ENCODE results near the gene WDR27.
"Not testable (repeated sequence)": the region's sequence is repeated elsewhere in the genome, so short reads cannot be mapped to it uniquely, and the experiment has no call there.

The WDR27 gene

DNA sequence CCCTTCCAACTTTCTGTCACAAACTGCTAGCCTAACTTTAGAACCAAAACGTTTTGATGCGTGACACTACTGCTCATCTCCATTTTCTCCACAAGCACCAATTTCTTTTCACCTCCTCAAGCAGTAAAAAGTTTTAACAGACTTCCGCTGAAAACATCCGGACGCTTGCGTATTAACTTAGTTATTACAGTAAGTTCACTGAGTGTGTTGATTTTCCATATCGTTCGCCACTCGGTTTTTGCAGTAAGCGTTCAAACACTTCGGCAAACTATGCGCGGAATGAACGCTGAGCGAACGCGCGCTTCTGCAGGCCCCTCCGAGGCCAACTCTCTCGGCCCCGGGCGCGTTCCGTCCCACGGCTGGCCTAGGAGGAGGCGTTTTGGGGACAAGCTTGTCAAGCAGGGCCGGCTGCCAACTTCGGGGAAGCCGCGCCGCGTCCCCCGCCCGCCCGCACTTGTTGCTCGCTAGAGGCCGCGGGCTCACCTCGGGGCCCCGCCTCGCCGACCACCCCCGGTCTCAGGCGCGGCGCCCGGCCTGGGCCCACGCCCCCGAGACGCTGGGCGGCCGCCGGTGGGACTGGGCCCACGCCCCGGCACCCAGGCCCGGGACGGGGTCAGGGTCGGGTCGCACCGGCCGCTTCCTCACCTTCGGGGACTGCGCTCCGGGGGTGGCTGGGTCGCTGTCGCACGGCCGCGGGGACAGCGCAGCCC lies 21.5 kb upstream of the WDR27 start:
- Histone ChIP-seq H3K4me1 (ENCODE audit: insufficient read depth, low read length) (peaks cover 4% of the 10 kb centered on the region; the same call in 1 of the 2 replicates), H3K9ac (ENCODE audit: low read depth, low read length) (peak overlapping the region; percentile 94), H3K9me3 (ENCODE audit: control insufficient read depth, insufficient read depth, low read length) (no peaks in the 10 kb centered on the region), H3K36me3 (ENCODE audit: insufficient read depth, low read length) (no peaks in the 10 kb centered on the region)

DNA sequence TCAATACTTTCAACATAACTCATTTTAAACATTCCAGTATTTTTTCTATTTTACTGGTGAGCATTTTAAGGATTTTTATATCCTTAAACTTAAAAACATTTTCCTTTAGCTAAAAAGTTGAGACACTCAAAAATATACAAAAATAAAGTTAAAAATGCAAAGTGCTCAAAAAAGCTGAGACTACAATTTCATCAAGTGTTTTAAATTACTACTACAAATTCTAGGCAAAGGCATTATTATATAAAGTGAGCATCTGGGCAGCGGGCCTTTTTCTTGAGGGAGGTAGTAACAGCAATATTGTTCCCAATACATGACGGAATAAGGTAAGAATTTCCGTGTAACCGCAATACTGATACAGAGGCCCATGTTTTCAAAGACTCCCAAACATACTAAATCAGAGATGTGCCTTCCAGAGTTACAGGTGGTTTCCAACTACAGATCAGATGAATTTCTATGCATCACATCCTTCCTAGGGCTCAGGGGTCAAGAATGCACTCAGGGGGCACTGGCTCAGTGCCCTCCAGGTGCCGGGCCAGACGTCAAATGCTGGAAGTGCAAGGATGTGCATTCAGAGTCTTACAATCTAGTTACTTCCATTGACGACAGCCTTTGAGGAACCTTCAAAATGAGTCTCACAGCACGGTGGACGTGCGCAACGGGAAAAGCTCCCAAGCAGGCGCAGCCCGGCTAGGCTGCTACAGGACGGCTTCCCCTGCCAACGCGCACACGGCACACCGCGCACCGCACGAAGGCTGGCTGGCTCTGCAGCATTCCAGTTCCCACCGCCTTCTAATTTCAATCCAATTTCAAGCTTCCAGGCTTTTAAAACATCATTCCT lies 20.8 kb upstream of the WDR27 start:
- H3K4me1 ChIP-seq (ENCODE audit: insufficient read depth, low read length) = peaks cover 4% of the 10 kb centered on the region; the same call in 1 of the 2 replicates

DNA sequence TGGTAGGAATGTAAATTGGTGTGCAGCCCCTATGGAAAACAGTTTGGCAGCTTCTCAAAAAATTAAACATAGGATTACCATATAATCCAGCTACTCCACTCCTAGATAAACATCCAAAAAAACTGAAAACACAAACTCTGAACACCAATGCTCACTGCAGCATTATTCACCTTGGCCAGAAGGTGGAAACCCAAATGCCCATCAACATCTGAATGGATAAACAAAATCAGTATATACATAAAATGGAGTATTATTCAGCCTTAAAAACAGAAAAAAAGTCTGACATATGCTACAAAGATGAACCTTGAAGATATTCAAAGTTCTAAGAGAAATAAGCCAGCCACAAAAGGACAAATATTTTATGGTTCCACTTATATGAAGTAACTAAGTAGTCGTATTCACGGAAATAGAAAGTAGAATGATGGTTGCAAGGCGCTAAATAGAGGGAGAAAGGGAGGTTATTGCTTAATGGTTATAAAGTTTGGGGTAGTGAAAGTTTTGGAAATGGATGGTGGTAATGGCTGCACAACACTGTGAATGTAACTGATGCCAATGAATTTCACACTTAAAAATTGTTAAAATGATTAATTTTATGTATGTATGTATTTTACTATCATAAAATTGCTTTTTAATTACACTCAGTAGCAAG lies 18.5 kb upstream of the WDR27 start:
- no peaks in the 10 kb centered on the region for H3K36me3 ChIP-seq (ENCODE audit: insufficient read depth, low read length)
- H3K9me3 ChIP-seq (ENCODE audit: control insufficient read depth, insufficient read depth, low read length) = no peaks in the 10 kb centered on the region
- H3K4me1 ChIP-seq (ENCODE audit: insufficient read depth, low read length) = peaks cover 4% of the 10 kb centered on the region; the same call in 1 of the 2 replicates
- no peak overlapping the region for H3K9ac ChIP-seq (ENCODE audit: low read depth, low read length)

More for the DNA sequence above, 20.8 kb upstream of the WDR27 start:
- H3K36me3 ChIP-seq (ENCODE audit: insufficient read depth, low read length) = no peaks in the 10 kb centered on the region
- no peaks in the 10 kb centered on the region for H3K9me3 ChIP-seq (ENCODE audit: control insufficient read depth, insufficient read depth, low read length)
- peak overlapping the region; percentile 94 for H3K9ac ChIP-seq (ENCODE audit: low read depth, low read length)

DNA sequence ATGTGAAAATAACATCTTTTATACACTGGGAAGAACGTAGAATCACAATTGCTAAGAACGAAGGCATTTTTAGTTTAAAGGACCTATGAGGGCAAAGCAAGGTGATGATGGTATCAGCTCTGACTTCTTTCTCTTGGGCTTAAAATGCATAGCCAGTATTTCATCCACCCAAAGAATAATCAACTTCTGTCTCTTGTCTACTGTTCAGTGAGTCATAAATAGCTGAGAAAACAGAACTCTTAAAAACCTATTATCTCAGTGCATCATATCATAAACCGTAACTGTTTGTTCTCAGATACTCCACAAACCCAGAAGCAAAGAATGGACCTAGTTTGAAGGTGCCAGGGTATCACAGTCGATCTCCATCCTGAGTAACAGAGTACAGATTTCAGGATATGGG lies 17.3 kb upstream of the WDR27 start:
- Histone ChIP-seq H3K4me1 (ENCODE audit: insufficient read depth, low read length) (peaks cover 4% of the 10 kb centered on the region; the same call in 1 of the 2 replicates), H3K9me3 (ENCODE audit: control insufficient read depth, insufficient read depth, low read length) (no peaks in the 10 kb centered on the region), H3K9ac (ENCODE audit: low read depth, low read length) (no peak overlapping the region), H3K36me3 (ENCODE audit: insufficient read depth, low read length) (no peaks in the 10 kb centered on the region)

DNA sequence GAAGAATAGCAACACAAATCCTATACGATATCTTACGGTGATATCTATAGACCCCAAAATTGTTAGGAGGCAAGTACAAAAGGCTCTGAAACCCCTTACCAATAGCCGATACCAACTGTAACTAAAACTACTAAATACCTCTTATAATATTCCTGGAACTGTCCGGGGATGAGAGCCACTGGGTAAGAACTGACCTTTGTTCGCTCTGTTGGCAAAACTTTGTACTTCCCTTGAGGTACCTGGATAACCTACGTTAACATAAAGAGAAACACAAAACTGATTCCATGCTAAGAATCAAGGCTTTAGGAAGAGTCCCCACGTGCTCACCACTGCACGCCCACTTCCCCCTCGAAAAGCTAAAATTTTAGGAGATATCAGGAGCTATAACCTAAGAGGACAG lies 12.8 kb upstream of the WDR27 start:
- no peaks in the 10 kb centered on the region for H3K4me1 ChIP-seq (ENCODE audit: insufficient read depth, low read length)
- H3K9ac ChIP-seq (ENCODE audit: low read depth, low read length) = no peak overlapping the region
- no peaks in the 10 kb centered on the region for H3K9me3 ChIP-seq (ENCODE audit: control insufficient read depth, insufficient read depth, low read length)
- no peaks in the 10 kb centered on the region; the same call in 1 of the 2 replicates for H3K36me3 ChIP-seq (ENCODE audit: insufficient read depth, low read length)

DNA sequence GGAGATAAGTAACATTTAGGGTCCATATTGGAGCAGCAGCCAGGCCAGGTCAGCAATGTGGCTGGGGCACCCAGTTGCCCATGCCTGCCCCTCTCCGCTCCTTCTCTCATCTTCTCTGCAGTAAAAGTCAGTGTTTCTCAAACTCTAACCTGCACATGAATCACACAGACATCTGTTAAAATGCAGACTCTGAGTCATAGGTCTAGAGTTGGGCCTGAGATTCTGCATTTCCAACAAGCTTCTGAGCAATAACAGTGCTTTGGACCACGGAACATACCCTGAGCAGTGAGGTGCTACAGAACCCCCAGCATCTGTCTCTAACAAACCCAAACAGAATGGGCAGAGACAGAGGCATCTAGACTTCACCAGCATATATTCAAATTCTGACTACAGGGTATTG lies 12.3 kb upstream of the WDR27 start:
- no peaks in the 10 kb centered on the region for H3K4me1 ChIP-seq (ENCODE audit: insufficient read depth, low read length)
- no peak overlapping the region for H3K9ac ChIP-seq (ENCODE audit: low read depth, low read length)
- H3K9me3 ChIP-seq (ENCODE audit: control insufficient read depth, insufficient read depth, low read length) = no peaks in the 10 kb centered on the region
- H3K36me3 ChIP-seq (ENCODE audit: insufficient read depth, low read length) = no peaks in the 10 kb centered on the region; the same call in 1 of the 2 replicates

DNA sequence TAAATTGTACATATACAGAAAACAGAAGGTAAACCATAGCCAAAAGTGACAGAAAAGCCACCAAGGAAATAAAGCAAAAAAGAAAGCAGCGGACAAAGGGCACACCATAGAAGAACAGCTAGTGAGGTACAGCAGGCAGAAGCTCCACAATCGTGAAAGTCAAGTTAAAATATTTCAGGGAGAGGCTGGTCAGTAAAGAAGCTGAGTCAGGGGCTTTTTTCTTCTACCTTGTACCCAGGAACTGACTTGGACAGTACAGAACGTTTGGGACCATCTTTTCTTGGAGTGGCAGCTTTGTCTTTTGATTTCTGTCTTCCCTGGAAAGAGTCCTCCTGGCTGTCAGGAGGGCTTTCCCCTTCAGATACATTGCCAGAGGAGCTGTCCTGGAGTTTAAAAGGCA lies 8.2 kb upstream of the WDR27 start:
- no peaks in the 10 kb centered on the region; the same call in 1 of the 2 replicates for H3K36me3 ChIP-seq (ENCODE audit: insufficient read depth, low read length)
- H3K9ac ChIP-seq (ENCODE audit: low read depth, low read length) = no peak overlapping the region
- no peaks in the 10 kb centered on the region for H3K4me1 ChIP-seq (ENCODE audit: insufficient read depth, low read length)
- no peaks in the 10 kb centered on the region for H3K9me3 ChIP-seq (ENCODE audit: control insufficient read depth, insufficient read depth, low read length)

DNA sequence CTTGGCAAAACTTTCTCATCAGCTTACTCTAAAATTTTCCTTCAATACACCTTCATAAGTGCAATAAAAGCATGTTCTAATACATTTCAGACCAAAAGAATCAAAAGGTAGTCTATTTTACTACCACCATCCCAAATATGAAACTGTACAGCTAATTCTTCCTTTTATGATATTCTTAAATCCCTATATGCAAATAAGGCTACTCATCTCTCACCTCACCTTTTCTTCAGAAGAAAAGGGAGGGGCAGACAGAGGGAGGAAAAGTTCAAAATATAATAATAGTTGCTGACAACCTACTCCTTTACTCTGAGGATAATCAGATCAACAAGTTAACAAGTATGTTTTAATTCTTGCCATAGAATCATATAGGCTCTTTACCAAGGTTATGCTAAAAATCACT lies 7.5 kb upstream of the WDR27 start:
- Histone ChIP-seq H3K9ac (ENCODE audit: low read depth, low read length) (no peak overlapping the region), H3K4me1 (ENCODE audit: insufficient read depth, low read length) (no peaks in the 10 kb centered on the region), H3K9me3 (ENCODE audit: control insufficient read depth, insufficient read depth, low read length) (no peaks in the 10 kb centered on the region), H3K36me3 (ENCODE audit: insufficient read depth, low read length) (no peaks in the 10 kb centered on the region; the same call in 1 of the 2 replicates)

DNA sequence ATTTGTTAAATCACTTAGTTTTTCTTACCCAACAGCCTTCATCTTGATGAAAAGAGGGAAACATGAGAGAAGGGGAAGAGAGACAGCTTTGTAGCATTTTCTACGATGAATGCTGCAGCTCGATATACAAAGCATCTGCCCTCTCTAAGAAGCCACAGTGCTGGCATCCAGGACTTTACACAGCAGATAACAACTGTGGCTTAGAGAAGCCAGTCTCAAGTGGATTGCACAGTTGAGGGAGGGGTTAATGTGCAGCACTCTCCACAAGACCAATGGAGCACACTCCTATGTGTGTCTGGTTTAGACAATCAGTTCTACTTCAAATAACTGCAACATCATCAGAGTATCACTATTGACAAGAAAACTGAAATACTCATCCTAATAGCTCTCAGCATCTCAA lies 5.9 kb upstream of the WDR27 start:
- H3K9me3 ChIP-seq (ENCODE audit: control insufficient read depth, insufficient read depth, low read length) = no peaks in the 10 kb centered on the region
- H3K36me3 ChIP-seq (ENCODE audit: insufficient read depth, low read length) = no peaks in the 10 kb centered on the region; the same call in 1 of the 2 replicates
- 0 out of 2 replicates have a peak, but pooled peaks cover 5% of the 10 kb centered on the region for H3K4me1 ChIP-seq (ENCODE audit: insufficient read depth, low read length)
- H3K9ac ChIP-seq (ENCODE audit: low read depth, low read length) = no peak overlapping the region

DNA sequence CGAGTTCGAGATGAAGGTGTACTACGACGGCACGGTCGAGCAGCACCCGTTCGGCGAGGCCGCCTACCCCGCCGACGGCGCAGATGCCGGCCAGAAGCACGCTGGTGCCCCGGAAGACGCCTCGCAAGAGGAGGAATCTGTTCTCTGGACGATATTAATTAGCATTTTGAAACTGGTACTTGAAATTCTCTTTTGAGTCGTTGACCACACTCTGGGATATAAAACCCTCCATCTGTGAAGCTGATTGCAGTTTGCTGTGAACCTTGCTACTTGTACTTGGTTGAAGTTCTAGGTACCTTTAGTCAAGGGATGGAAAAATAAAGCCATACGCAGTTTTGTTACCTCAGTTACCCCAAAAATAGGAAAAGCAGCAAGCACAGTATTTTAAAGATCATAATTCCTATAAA lies 1.0 kb upstream of the WDR27 start:
- peak overlapping the region; percentile 88 for H3K9ac ChIP-seq (ENCODE audit: low read depth, low read length)
- H3K9me3 ChIP-seq (ENCODE audit: control insufficient read depth, insufficient read depth, low read length) = no peaks in the 10 kb centered on the region
- no peaks in the 10 kb centered on the region; the same call in 1 of the 2 replicates for H3K36me3 ChIP-seq (ENCODE audit: insufficient read depth, low read length)
- H3K4me1 ChIP-seq (ENCODE audit: insufficient read depth, low read length) = peaks cover 15% of the 10 kb centered on the region

DNA sequence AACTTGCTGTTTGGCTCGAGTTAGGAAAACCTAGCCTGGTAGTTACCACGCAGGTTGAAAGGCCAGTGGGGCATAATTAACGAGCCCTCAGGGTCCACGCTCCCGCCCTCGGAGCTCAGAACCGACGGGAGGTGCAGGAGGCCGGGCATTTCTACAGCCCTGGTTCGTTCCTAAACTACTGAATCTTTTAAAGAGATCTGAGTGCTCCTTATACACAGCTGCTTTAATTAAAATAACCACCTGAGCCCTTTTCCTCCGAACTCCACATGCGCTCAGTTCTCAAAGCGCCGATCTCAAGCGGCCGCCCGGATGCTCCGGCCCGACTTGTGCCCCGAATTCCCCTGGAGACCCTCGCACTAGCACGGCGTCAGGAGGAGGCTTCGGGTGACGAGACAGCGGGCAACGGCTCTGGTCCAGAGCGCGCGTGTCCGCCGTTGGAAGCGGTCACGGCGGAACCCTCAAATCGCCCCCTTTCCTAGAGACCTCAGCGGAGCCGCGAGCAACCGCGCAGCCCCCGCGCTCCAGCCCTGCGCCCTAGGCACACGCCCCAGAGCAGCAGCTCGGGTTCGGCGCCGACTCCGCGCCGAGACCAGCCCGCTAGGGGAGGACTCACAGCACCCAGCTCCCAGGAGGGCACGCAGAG lies 397 bp downstream of the WDR27 start:
- H3K9me3 ChIP-seq (ENCODE audit: control insufficient read depth, insufficient read depth, low read length) = no peaks in the 10 kb centered on the region
- H3K36me3 ChIP-seq (ENCODE audit: insufficient read depth, low read length) = no peaks in the 10 kb centered on the region; the same call in 1 of the 2 replicates
- H3K4me1 ChIP-seq (ENCODE audit: insufficient read depth, low read length) = peaks cover 15% of the 10 kb centered on the region
- peak overlapping the region; percentile 88 for H3K9ac ChIP-seq (ENCODE audit: low read depth, low read length)

DNA sequence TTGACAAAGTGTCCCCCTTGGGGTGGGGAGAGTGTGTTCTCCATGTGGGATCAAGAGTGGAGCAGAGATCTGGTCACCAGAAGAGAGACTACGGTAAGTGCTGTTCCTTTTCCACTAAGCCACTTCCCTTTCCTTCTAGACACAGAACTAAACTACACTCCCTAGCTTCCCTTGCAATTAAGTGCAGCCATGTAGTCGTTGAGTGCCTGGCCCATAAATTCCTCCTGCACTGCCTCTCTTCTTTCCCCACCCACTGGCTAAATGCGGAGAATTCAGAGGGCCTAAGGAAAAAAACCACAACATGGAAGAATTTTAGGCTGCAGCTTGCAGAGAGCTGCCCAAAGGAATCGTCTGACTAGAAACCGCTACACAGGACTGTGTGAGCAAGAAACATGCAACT lies 1.5 kb downstream of the WDR27 start:
- Histone ChIP-seq H3K9me3 (ENCODE audit: control insufficient read depth, insufficient read depth, low read length) (no peaks in the 10 kb centered on the region), H3K4me1 (ENCODE audit: insufficient read depth, low read length) (peaks cover 15% of the 10 kb centered on the region), H3K9ac (ENCODE audit: low read depth, low read length) (0 out of 2 replicates have a peak overlapping the region, but pooled peaks have one; percentile 88), H3K36me3 (ENCODE audit: insufficient read depth, low read length) (no peaks in the 10 kb centered on the region; the same call in 1 of the 2 replicates)

DNA sequence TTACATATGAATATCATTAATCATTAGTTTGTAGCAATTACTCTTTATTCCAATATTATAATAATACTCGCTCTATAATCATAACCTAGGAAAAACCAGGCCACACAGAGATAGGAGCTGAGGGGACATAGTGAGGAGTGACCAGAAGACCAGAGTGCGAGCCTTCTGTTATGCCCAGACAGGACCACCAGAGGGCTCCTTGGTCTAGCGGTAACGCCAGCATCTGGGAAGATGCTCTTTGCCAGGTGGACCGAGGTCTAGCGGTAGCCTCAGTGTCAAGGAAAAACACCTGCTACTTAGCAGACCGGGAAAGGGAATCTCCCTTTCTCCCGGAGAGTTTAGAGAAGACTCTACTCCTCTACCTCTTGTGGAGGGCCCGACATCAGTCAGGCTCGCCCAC lies 4.7 kb downstream of the WDR27 start:
- not testable (repeated sequence) for H3K36me3 ChIP-seq (ENCODE audit: insufficient read depth, low read length); H3K9ac ChIP-seq (ENCODE audit: low read depth, low read length); H3K9me3 ChIP-seq (ENCODE audit: control insufficient read depth, insufficient read depth, low read length)
- peaks cover 10% of the 10 kb centered on the region for H3K4me1 ChIP-seq (ENCODE audit: insufficient read depth, low read length)

DNA sequence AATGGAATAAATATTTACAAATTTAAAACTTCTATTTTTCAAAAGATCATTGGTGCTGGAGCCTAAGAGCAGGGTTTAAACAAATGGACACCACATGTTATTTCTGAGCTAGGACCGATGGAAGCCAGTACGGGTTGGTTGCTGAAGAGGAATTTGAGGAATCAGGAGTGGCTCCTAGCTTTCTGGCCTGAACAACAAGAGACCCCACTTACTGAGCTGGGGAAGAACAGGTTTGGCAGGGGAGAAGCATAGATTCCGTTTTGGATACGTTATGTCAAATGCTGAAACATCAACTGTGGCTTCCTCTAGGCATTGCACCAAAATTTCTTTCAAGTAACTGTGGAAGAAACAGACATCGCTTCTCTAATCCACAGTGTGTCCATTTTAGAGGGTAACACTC lies 6.7 kb downstream of the WDR27 start:
- Histone ChIP-seq H3K4me1 (ENCODE audit: insufficient read depth, low read length) (peaks cover 3% of the 10 kb centered on the region), H3K9me3 (ENCODE audit: control insufficient read depth, insufficient read depth, low read length) (no peaks in the 10 kb centered on the region), H3K9ac (ENCODE audit: low read depth, low read length) (no peak overlapping the region), H3K36me3 (ENCODE audit: insufficient read depth, low read length) (no peaks in the 10 kb centered on the region; the same call in 1 of the 2 replicates)
